Limb (tissue), 2 donors: ENCODE data around the gene PRXL2A.
"Not testable (repeated sequence)": the region's sequence is repeated elsewhere in the genome, so short reads cannot be mapped to it uniquely, and the experiment has no call there.

ENCODE experiments used
- DNase-seq, 2 donors: peaks; one replicate each; pipeline ENCODE4 v3.0.0-alpha.2; 2016; ENCODE audit errors: extremely low spot score in 2 of 2

Gene PRXL2A, protein sequence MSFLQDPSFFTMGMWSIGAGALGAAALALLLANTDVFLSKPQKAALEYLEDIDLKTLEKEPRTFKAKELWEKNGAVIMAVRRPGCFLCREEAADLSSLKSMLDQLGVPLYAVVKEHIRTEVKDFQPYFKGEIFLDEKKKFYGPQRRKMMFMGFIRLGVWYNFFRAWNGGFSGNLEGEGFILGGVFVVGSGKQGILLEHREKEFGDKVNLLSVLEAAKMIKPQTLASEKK

DNA sequence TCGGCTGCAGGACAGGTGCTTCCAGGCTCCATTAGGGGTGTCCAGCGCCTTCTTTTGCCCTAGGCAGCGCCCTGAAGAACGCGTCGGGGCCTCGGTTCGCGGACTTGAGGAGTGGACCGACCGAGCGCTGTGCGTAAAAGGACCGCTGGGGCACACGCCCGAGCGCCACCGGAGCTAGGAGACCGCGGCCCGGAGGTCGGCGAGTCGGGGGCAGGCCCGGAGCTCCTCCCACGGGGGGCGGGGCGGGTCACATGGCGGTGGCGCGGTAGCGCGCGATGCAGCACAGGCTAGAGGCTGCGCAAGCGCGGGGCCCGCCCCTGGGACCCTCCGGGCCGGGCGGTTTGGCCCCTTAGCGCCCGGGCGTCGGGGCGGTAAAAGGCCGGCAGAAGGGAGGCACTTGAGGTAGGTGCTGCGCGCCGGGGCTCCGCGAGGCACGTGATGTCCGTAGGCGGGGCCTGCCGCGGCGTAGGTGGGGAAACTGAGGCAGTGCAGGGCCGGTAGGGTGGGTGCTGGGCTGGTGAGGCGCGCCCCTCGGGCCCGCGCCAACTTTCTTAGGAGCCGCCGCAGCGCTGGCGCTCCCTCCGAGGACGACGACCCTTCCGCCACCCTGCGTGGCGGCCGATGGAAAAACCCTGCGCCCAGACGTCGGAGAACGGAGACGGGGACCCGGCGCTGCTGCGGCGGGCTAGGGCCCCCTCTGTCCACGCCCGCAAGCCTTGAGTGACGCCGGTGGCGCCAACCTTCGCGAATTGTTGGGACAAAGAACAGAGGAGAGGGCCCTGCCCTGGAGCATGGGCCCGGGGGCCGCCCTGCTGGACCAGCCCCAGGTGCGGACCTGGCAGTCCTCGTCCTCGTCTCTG, at the start of gene PRXL2A:
PRXL2A (plus strand) TSS at position 310 of the 860 bp plus-strand sequence. CDS start 11,917 bp downstream, outside the sequence.
- DNase-seq = peak; percentile 74 to 92

DNA sequence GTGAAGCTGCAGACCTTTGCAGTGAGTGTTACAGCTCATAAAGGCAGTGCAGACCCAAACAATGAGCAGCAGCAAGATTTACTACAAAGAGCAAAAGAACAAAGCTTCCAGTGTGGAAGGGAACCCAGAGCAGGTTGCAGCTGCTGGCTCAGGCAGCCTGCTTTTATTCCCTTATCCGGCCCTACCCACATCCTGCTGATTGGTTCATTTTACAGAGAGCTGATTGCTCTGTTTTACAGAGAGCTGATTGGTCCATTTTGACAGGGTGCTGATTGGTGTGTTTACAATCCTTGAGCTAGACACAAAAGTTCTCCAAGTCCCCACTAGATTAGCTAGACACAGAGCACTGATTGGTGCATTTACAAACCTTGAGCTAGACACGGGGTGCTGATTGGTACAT, 49.4 kb upstream of the PRXL2A start:
- DNase-seq = not testable (repeated sequence)

DNA sequence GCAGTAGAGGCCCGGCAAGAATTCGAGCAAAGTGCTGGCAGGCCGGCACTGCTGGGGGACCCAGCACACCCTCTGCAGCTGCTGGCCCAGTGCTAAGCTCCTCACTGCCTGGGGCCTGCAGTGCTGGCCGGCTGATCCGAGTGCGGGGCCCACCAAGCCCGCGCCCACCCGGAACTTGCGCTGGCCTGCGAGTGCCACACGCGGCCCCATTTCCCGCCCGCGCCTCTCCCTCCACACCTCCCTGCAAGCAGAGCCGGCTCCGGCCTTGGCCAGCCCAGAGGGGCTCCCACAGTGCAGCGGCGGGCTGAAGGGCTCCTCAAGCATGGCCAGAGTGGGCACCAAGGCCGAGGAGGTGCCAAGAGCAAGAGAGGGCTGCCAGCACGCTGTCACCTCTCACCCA, 48.7 kb upstream of the PRXL2A start:
- no peak for DNase-seq

DNA sequence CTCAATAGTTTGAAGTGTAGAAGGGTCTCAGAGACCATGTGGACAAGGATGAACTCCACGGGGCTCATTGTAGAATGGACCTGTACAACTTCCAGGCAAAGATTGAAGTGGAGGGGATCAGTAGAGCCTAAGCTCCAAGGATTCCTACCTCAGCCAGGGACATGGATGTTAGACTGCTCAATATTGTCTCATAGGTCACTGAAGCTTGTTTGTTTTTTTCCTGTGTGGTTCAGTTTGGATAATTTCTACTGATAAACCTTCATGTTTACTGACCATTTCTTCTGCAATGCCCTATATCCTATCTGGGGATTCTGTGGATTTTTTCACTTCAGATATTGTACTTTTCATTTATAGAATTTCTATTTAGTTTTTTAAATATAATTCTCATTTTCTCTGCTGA, 42.8 kb upstream of the PRXL2A start:
- DNase-seq = no peak

DNA sequence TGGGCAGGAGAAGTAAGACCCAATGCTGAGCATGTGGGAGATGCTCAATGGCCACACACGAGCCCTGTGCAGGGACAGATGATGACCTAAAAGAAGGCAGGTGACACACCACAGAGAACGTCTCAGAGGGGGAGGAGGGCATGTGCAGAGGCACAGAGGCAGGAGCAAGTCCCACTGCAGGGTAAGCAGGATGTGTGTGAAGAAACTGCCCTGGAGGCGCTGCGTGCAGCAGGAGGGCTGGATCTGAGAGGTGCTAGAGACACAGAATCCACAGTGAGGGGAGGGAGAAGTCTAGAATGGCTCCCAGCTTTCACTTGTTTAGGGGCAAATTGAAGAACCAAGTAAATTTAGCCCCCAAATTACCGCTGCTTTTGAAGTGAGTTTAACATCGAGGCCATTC, 36.9 kb upstream of the PRXL2A start:
- DNase-seq = no peak

DNA sequence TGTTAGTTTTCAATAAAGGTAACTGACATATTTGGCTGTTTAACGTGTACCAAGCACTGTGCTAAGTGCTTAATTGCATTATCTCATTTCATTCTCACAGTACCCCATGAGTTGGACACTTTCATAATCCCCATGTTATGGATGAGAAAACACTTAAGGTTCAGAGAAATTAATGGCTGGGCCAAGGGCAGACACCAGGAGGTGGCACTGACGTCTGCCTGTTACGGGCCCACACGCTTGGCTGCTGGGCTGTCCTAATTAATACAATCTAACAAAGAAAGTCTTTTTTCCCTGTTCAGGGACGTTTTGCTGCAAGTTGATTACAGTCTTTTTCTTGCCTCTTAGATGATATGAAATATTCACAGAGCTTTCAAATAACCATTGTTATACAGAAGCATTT, 35.7 kb upstream of the PRXL2A start:
- DNase-seq = no peak

DNA sequence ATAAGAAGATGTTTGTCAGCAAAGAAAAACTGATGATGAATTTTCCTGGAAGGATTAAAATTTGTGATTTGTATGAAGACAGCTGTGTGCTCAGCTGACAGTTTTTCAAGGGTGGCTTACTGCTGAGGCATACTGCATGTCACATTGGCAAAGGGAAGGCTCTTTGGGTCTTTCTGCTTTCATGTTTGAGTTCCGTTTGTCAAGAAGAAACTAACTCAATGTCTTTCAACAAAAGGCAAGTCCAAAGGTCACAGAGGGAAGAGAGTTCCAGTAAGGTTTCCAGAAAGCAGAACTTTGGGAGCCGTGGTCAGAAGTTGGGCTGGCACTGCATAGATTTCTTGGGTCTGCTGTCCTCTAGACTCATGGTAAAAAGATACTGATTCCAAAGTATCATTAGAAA, 34.8 kb upstream of the PRXL2A start:
- DNase-seq = no peak

DNA sequence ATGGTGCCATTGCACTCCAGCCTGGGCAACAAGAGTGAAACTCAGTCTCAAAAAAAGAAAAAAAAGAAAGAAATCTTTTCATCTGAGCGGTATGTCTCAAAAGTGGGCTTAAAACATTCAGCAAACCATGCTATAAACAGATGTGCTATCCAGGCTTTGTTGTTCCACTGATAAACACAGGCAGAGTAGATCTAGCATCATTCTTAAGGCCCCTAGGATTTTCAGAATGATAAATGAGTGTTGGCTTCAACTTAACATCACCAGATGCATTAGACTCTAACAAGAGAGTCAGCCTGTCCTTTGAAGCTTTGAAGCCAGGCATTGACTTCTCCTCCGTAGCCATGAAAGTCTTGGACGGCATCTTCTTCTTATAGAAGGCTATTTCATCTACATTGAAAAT, 28.6 kb upstream of the PRXL2A start:
- DNase-seq = no peak

DNA sequence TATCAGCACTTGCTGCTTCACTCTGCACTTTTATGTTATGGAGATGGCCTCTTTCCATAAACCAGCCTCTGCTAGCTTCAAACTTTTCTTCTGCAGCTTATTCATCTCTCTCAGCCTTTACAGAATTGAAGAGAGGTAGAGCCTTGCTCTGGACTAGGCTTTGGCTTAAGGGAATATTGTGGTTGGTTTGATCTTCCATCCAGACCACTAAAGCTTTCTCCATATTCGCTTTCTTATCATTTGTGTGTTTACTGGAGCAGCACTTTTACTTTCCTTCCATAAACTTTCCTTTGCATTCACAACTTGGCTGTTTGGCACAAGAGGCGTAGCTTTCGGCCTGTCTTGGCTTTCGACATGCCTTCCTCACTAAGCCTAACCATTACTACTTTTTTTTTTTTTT, 28.2 kb upstream of the PRXL2A start:
- DNase-seq = no peak

DNA sequence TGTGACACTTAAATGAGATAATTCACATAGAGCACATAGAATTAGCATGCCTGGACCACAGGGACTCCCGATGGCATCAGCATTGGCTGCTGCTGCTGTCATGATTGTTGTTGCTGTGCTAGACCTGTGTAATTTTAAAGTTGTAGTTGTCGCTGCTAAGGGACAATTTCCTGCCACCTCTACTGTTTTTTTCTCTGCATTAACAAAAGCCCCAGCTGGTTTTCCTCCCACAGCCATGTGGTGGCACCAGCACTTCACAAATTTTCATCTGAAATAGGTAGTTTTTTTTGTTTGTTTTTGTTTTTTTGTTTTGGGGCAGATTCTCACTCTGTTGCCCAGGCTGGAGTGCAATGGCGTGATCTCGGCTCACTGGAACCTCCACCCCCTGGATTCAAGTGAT, 25.4 kb upstream of the PRXL2A start:
- DNase-seq = peak in 1 of 2 donors; percentile 66

DNA sequence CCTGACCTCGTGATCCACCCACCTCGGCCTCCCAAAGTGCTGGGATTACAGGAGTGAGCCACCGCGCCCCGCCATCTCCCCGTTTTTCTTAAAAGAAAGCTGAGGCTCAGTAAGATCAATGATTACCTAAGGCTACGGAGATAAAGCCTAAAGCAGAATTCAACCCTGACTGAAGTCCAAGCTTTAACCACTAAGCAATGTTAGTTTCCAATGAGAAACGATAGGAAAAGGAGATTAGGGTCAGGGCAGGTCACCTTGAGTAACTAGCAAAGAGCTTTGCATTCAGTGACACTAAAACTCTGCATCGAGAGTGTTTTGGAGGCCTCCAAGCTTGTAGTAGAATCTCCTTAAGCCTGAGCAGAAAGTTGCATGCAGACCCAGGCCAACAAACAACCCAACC, 17.6 kb upstream of the PRXL2A start:
- DNase-seq = no peak

DNA sequence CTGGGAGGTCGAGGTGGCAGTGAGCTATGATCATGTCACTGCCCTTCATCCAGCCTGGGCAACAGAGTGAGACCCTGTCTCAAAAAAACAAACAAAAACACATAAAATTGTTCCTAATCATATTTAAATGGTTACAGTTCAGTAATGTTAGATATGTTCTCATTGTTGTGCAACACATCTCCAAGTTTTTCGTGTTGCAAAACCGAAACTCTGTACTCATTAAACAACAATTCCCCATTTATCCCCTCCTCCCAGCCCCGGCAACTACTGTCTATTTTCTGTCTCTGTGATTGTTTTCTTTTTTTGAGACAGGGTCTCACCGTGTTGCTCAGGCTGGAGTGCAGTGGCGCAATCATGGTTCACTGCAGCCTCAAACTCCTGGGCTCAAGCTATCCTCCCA, 16.1 kb upstream of the PRXL2A start:
- no peak for DNase-seq

DNA sequence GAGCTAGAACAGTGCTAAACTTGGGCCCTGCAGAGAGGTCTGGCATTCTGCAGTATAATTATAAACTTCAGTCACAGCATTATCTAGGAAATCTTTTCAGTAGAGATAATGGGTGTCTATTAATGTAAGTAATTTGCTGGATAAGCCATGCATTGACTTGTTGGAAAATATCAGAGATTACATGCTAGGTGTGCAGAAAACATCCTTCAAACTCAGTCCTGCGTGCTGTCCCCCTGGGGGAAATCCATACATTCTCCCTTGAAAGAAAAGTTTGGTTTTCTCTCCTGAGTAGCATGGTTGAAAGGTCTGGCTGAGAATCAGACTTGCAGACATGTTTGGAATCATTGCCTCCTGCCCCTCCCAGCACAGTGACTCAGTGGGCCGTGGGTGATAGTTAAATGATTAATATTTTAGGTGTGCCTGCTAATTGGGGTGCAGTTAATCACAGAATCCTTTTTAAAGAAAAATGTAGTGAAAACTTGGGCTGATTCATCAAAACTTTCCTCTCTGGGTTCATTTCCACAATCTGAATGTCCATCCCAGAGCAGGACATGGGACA, 13.9 kb upstream of the PRXL2A start:
- DNase-seq = no peak

DNA sequence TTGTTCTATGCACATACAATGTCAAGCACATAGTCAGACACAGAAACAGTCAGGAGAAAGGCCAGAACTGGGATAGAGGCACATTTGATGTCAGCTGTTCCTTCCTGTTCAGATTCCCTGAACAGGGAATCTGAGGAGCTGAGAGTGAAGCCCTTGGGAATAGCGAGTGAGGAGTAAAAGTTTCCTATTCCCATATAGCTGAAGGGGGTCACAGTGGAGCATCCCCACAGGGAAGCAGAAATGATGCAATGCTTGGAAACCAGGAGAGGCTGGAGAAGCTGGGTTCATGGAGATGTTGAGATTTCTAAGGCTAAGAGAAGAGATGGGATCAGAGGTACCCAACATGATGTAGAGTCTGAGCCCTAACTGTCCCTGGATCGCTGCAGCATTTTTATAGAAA, 11.3 kb upstream of the PRXL2A start:
- DNase-seq = no peak

DNA sequence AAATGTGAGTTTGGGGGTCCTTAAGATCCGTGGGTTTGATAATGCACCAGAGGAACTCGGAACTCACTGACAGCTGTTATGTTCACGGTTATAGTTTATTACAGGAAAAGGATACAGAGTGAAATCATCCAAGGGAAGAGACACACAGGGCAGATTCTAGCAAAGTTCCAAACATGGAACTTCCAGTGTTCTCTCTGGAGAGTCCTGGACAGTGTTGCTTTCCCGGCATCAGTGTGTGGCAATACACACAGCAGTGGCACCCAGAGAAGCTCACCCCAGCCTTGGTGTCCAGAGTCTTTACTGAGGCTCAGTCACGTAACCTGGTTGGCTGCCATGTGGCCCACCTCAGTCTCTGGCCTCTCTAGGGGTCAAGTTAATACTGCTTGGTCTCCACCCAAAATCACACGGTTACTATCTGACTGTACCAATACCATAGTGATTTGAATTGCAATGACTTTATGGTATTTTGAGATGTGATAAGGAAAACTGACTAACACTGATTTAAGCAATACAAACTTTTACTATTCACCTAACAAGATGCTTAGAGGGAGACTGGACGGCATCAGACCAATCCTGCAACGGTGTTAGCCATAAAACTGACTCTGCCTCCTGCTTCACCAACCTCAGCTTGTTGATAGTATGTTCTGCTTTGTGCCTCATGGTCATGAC, 8.1 kb upstream of the PRXL2A start:
- no peak for DNase-seq

DNA sequence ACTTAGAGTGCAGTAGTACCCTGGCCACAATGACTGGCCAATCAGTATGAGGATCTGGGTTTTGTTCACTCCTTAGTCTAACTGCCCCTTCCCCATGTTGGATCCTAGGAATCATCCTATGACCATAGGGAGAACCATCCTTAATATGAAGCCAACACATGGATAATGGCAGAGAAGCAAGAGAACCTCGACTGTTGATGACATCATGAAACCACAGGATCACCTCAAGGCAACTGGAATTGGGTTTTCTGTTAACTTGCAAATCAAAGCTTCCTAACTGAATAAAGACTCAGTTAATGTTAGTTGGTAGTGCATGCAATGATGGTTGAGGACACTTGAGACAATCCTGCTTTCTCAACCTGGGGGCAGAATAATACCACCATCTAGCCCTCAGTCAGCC, 3.3 kb upstream of the PRXL2A start:
- DNase-seq = no peak

DNA sequence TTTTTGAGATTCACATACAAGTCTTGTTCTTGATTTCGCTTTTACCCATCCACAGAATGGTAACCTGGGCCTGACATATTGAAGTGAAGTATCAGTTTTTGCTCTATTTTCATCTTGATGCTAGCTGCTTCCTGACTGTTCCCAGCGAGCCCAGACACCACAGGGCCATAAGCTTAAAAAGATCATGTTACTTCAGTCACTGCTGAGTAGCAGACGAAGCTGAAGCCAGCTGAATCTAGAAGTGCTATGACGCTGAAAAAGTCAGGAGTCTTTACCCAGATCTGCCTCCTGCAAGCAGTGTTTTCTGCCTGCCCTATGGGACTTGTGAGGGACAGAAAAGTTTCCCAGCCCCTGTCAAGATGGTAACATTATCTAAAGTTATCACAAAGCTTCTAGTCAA, 2.7 kb upstream of the PRXL2A start:
- DNase-seq = peak in 1 of 2 donors; percentile 36

DNA sequence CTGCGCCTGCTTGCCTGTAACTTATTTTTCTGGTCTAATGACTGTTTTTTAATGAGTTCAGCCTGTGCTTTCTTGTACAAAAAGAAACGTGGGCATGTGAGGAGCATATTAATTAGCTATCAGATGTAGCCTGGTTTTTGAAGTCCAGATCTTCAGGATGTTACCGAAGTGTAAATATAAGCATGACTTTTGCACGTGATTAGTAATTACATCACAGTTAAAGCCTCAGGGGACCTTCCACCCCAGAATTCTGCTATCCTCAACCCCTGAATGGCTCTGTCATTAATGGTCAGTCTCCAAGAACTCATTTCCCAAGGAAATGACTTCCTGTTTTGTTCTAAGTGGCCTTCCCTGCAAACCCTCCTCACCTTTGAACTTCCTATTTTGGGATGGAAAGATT, 2.1 kb upstream of the PRXL2A start:
- no peak for DNase-seq

DNA sequence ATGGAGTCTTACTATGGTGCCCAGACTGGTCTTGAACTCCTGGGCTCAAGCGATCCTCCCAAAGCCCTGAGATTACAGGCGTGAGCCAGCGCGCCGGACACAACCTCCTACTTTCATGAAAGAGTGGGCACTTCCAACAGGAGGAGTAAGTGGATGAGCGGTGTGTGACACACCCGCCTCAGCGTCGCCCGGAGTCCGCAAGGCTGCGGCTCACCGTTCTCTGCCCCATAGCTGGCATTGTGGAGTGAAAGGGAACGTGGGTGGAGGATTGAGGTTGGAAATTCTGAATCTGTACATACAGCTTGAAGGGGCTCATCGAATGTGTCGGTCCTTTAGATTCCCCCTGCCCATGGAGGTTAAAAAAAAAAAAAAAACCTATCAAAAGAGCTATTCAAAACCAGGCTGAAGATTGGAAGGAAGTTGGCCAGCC, 524 bp upstream of the PRXL2A start:
- peak in 1 of 2 donors; percentile 43 for DNase-seq

DNA sequence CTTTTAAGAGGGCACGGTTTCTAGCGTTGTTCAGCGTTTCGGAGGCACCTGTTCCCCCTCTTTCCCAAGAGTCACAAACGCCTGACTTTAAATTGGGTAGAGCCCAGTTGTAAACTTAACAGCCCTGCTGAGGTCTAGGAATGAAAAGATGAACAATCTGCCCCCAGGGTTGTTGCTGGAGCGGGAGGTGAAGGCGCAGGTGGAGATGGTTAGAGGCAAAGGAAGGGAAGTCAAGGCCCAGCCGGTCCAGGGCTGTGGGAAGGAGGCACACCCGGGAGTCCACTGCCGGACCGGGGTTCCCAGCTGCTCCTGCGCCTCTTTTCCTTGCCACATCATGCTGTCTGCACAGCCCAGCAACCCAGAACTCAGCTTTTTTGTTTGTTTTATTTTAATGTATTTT, 770 bp downstream of the PRXL2A start:
- DNase-seq = no peak

DNA sequence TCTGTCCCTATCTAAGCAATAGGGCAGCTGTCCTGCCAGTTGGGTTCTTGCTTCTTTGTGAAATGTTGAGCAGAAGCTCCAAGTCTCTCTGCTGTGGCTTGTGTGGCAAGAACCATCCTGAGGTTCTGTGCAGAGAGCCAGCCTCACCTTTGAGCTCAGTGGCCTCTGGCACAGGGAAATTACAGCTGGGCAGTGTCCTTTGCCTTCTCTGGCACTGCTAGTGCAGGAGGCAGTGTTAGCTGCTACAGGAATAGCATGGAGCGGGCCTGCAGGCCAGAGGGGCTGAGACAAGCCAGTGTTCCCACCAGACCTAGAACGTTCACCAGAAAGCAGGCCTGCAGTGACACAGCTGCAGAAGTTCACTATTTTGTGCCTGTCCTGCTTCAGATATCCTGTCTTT, 1.8 kb downstream of the PRXL2A start:
- no peak for DNase-seq

DNA sequence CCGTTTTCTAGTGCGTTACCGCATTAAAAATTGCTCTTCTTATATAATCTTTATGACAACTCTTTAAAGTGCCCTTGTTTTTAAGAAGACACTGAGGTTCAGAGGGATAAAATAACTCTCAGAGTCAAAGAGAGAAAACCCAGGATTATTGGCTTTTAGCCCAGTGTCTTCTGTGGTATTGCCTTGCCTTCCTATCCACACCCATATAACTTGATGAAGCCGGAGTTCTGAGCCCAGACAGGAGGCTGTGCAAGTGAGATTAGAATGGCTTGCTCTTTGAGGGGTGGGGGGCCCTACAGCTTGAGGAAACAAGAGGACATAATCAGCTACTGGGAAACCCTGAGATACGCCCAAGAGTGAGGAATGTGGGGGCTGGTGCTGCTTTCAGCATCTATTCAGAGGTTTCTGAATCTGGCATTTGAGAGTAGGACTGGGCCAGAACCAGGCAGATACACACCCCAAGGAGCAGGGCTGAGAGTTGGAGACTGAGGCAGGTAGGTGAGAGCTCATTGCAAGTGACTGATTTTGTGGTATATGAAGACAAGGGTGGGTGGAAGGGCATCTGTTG, 2.3 kb downstream of the PRXL2A start:
- DNase-seq = no peak
